HG03442 (cell line): Measurements from ENCODE around the gene NCLN.
"Not testable (repeated sequence)": the region's sequence is repeated elsewhere in the genome, so short reads cannot be mapped to it uniquely, and the experiment has no call there.

ENCODE experiments used
- ATAC-seq: cut with Tn5 transposase; IDR thresholded peaks from one replicate; pipeline ENCODE4 v1.9.1; 2021; ENCODE audit warnings: mild to moderate bottlenecking, moderate library complexity; ENCODE audit not compliant: unreplicated experiment

NCLN gene

GRCh38 chr19:3196933-3197205 lies 11.1 kb downstream of the NCLN start:
- ATAC-seq, result no peak

GRCh38 chr19:3198901-3199700 lies 13.4 kb downstream of the NCLN start:
- no peak for ATAC-seq

GRCh38 chr19:3201072-3201700 lies 15.5 kb downstream of the NCLN start:
- ATAC-seq, result no peak

- no peak for ATAC-seq
These were observed 16.2 kb downstream of the NCLN start for GRCh38 chr19:3201911-3202310.

- no peak for ATAC-seq
These were observed 16.6 kb downstream of the NCLN start for GRCh38 chr19:3202346-3202745.

GRCh38 chr19:3202895-3203294 lies 17.2 kb downstream of the NCLN start:
- not testable (repeated sequence) for ATAC-seq

- no peak for ATAC-seq
These were observed 18.3 kb downstream of the NCLN start for GRCh38 chr19:3203805-3204645.

- ATAC-seq, result no peak
These were observed 19.0 kb downstream of the NCLN start for GRCh38 chr19:3204646-3205275.

- ATAC-seq, result no peak
These were observed 20.7 kb downstream of the NCLN start for GRCh38 chr19:3206216-3206953.

GRCh38 chr19:3207461-3208242 lies 21.9 kb downstream of the NCLN start:
- no peak for ATAC-seq

- ATAC-seq, result no peak
These were observed 22.8 kb downstream of the NCLN start for GRCh38 chr19:3208317-3209207.

GRCh38 chr19:3210347-3211017 lies 24.8 kb downstream of the NCLN start:
- no peak for ATAC-seq

- ATAC-seq, result no peak
These were observed 25.5 kb downstream of the NCLN start for GRCh38 chr19:3211191-3211590.

GRCh38 chr19:3213159-3213558 lies 27.4 kb downstream of the NCLN start:
- ATAC-seq, result no peak

GRCh38 chr19:3216874-3217273 lies 31.1 kb downstream of the NCLN start:
- no peak for ATAC-seq

GRCh38 chr19:3220576-3220975 lies 34.8 kb downstream of the NCLN start:
- no peak for ATAC-seq

- not testable (repeated sequence) for ATAC-seq
These were observed 35.8 kb downstream of the NCLN start for GRCh38 chr19:3221576-3221975.

GRCh38 chr19:3222709-3223108 lies 37.0 kb downstream of the NCLN start:
- no peak for ATAC-seq
